NCI-H187 (cell line): ENCODE results near the gene UTP15.

ENCODE experiments used
- DNase-seq, 2 experiments: peaks; one replicate each; lab custom pipeline; 2025; lab: John Stamatoyannopoulos, UW

The UTP15 gene

DNA sequence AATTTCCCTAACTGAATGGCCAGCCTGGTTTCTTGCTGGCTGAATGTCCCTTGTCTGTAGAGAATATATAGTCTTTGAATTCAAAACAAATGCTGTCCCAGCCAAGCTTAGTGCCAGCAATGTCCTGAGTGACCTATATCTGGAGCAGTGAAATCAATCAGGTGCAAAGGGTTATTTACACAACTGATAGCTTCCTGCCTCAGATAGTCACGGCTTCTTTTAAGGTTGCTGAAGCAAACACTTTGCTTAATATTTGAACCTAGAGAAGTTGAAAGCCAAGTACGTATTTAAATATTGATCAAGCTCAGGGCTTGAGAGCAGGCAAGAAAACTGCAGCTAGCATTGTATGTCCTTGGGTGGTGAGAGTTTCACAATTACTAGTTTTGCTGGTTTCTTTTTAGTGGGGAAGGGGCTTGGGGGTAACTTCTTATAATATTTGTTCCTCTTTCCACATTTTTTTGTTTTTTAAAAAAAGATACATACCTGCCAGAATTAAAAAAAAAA is 58.4 kb downstream of the UTP15 start:
- no peak for DNase-seq

DNA sequence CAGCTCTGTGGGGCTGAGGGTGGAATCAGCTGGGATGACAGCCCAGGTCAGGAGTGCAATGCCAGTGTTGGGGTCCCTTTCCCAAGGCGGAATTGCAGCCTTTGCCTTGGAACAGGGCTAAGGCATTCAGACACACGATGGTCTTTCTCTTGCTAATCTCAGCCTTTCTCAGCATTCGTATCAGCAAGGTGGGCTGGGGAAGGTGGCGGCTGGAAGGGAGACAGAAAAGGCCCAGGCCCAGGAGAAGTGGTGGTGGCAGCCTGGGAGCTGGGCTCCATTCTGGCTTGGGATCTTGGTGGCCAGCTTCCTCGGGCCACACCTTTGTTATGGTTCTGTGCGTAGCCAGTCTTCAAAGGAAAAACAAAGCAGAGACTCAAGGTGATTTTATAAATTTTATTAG is 59.3 kb downstream of the UTP15 start:
- no peak for DNase-seq

DNA sequence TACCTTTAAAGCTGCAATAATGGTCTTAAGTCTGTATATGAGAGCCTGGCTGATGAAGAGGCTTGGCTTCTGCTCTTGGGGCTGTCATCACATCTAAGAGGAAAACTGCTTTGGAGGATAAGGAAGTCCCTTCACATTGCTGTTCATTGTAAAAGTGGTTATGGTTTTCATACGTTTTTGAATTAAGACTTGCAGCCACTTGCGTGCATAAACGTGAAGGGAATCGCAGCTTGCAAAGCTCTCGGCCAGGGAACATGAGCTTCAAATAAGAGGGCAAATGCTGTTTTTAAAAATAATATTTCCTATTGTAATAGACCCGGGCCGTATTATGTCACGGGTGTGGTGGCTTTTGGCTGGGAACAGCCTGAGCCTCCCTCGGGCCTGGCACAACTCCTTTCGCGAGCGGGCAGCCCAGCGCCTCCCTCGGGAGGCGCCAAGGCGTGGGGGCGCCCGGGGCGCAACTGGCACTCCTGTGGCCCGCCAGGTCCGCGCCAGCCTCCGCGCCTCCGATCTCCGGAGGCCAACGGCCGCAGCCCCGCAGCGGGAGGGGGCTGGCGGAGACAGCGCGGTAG is 59.9 kb downstream of the UTP15 start:
- no peak for DNase-seq

DNA sequence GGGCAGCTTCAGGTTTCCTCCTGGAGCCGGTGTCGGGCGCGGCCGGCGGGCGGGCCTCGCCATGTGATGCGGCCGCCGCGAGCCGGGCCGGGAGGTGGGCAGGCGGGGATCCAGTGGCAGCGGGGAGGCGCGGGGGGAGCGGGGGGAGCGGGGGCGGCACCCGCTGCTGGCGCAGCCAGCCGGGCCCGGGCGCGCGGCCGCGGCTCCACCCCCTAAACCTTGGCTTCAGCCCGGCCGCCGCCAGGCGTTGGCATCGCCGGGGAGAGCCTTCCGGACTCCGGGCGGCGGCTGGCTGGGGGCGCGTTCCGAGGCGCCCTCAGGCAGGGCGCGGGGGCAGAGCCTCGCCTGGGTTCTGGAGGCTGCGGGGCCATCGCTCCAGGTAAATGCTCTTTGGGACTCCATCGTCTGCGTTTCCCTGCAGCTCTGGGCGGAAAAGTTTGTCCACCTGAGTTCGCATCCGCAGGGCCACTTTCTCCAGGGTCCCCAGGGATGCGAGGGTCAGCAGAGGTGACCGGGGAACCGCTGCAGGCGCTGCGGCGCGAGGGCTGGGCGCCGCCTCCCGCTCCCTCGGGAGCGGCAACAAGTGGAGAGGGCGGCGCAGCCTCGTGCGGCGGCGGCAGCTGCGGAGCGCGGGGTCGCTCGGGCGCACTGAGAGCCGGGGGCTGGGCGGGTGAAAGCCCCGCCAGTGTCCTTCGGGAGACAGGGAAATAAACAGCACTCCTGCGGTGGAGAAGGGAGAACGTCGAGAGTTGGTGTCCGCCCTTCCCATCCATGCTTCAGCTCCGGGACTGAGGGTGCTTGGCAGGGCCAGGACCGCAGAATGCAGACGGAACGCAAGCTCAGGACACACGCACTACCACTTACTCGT is 60.6 kb downstream of the UTP15 start, which contains the start of gene ARHGEF28:
Gene ARHGEF28, plus strand, starts transcription at position 253 of the 868 bp plus-strand sequence. CDS start 58,656 bp downstream, outside the sequence.
- DNase-seq = peak; percentile 10 to 76

DNA sequence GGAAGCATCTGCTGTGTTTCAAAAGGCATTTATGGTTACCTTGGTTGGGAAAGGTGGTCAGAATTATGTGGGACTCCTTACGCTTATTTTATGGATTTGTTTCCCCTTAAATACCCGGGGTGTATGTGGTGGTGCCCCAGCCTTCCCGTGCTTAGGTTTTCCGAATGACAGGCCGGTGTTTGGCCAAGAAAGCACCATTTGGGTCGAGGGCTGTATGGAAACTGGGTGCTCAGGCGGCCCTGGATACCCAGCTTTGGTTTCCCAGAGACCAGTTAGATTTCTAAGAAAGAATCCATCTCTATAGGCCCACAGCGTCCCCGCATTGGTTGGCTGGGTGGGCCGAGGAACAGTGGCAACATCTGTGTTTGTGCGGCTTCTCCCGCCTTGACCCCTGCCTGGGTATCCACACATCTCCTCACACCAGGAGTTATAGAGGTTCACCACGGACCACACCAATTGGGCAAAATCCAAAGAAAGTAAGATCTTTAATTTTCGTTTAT is 61.3 kb downstream of the UTP15 start:
- DNase-seq = no peak

DNA sequence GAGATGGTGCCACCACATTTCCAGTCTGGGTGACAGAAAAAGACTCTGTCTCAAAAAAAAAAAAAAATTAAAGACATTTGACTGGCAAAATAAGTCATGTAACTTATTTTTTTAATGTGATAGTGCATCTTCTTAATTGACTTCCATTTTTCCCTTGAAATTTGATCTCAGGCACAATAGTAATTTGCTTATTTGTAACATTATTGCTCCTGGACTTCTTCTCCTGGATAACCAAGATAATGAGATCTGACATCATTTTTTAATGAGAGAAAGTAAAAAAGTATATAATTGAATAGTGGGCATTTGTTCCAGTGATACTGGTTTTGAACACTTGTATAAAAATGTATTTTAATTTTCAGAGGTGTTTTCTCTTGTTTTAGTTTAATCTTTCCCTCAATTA is 63.9 kb downstream of the UTP15 start:
- DNase-seq = no peak

DNA sequence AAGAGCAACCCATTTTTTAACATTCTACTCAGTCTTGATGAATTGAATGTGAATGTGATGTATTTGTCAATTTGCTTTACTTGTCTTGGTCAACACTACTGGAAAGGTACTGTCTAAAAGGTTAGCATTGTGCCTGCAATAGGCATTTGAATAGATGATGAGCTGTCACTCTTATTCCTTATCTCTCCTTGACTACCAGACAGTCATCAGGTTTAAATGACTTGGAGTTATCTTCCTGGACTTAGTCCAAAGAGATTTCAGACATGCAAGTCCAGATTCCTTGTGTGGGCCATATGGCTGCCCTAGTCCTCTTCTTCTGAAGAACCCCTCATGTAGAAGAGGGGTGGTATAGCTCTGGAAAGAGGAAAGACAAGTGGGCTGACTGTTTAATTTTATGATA is 65.2 kb downstream of the UTP15 start:
- no peak for DNase-seq

DNA sequence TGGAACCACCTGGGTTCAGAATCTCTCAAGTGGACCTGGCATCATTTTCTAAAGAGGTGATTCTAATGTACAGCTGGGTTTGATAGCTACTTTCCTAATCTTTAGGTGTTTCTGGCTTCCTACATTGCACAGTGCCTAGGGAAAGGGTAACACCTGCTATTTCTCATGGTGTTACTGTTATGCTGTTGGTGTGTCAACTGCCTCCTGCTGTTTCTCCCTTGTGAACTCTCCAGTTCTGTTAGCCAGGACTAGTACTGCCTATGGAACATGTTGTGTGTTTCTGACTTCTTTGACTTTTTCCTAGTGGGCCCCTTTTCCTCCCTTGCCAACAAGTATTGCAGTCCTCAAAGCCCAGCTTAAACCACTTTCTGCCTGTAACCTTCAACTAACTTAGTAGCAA is 66.0 kb downstream of the UTP15 start:
- DNase-seq = no peak
